Esophagus muscularis mucosa (tissue), 4 donors: ENCODE data around the gene RPL18A. TPM values are rescaled to one million over a fixed set of nuclear protein-coding genes. Genes with fewer than 3 reads are reported as not detected.

Source experiments
- DNase-seq: peaks from one replicate; pipeline ENCODE4 v3.0.0-alpha.2; 2017; ENCODE audit errors: extremely low spot score
- H3K27ac ChIP-seq, 4 donors: fragments of 200-600 bp; sonication (generic); replicated peaks in 1 of 4; 1 replicate in 3 of 4; 2 replicates in 1 of 4; pipeline ENCODE4 v1.5.1; 2016 to 2019; ENCODE audit warnings: mild to moderate bottlenecking in 1 of 4
- H3K27me3 ChIP-seq, 4 donors: fragments of 200-600 bp; sonication (generic); one replicate each; pipeline versions ENCODE4 v1.5.1 to v1.6.0; 2016 to 2019
- H3K36me3 ChIP-seq, 4 donors: fragments of 200-600 bp; sonication (generic); one replicate each; pipeline ENCODE4 v1.5.1; 2016 to 2019
- H3K4me1 ChIP-seq, 4 donors: fragments of 200-600 bp; sonication (generic); one replicate each; pipeline ENCODE4 v1.5.1; 2016 to 2019
- H3K4me3 ChIP-seq, 4 donors: fragments of 200-600 bp; sonication (generic); 1 replicate in 2 of 4; 2 replicates in 2 of 4; pipeline ENCODE4 v1.5.1; 2016 to 2019; ENCODE audit warnings: mild to moderate bottlenecking in 4 of 4, moderate library complexity in 1 of 4
- H3K9me3 ChIP-seq, 4 donors: fragments of 200-600 bp; sonication (generic); 1 replicate in 3 of 4; 2 replicates in 1 of 4; pipeline ENCODE4 v1.5.1; 2016 to 2019
- EP300 ChIP-seq: sonication (generic); formaldehyde crosslinking; IDR thresholded peaks from one replicate; pipeline ENCODE4 v1.6.1; 2017; ENCODE audit warnings: antibody characterized with exemption
- POLR2A ChIP-seq: fragments of 450-650 bp; IDR thresholded peaks from one replicate; pipeline ENCODE4 v1.6.1; 2017; ENCODE audit warnings: antibody characterized with exemption, moderate library complexity, mild to moderate bottlenecking, low read depth
- POLR2AphosphoS5 ChIP-seq, 2 donors: sonication (generic); formaldehyde crosslinking; IDR thresholded peaks; one replicate each; pipeline ENCODE4 v1.6.1; 2017; ENCODE audit warnings: antibody characterized with exemption in 2 of 2
- WGBS: methylation state at CpG from one replicate; pipeline ENCODE4 v1.1.5; 2018; 5-methylcytosine and 5-hydroxymethylcytosine counted together
- intact Hi-C: fragments of 100-400 bp; cut with DNase I; formaldehyde crosslinking; loops from one replicate; pipeline ENCODE4 v1.15.1; 2023
- total RNA-seq, 4 donors: library from RNA; depleted of rRNA; stranded (reverse); fragments of >200 nt; gene quantifications; one replicate each; pipeline versions ENCODE4 v1.1.0 to v1.2.1, GENCODE V29; 2016
- TF ChIP-seq, protein P1 (sequence below), 3 experiments: fragments of 200-600 bp in 2 of 3; fragments of 450-650 bp in 1 of 3; sonication (generic) in 2 of 3; IDR thresholded peaks; one replicate each; pipeline ENCODE4 v1.5.1; 2017 to 2019; ENCODE audit warnings: antibody characterized with exemption in 3 of 3, mild to moderate bottlenecking in 2 of 3, moderate library complexity in 1 of 3

The RPL18A gene
- total RNA-seq, 4 donors from 2014 or later: 1,042 to 1,624 (median 1,374) TPM

DNA sequence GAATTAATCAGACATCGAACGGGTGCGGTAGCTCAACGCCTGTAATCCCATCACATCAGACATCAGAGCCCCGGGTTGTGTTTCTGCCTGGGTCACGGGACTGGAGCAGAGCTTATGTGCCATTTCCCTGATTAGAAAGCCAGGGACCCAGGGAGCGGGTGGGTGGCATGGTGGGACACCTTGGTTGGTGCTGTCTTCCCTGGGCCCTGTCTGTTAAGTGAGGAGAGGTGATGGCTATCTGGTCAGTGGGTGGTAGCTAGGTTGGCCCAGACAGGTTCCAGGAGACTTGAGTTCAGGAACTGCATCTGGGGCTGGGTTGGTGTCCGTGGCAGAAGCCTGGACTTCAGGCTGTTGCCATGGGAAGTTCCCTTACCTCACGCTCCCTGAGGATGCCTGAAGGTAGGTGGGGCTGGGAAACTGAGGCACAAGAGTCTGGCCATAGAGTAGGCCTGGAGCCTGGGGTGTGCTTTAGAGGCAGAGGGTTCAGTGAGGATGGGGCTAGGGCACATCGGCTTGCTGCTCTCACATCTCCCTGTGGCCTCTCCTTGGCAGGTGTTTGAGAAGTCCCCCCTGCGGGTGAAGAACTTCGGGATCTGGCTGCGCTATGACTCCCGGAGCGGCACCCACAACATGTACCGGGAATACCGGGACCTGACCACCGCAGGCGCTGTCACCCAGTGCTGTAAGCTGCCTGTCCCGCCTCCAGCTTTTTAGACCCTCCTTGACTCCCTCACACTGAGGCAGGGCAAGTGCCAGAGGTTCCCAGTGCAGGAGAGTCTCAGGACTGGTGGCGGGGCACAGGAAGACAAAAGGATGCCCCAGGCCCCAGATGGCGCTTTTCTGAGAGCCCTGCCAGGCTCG, 2.1 kb downstream of the RPL18A start:
- WGBS: 74% methylated on average over 11 of the region's 23 CpGs
- Histone ChIP-seq H3K27me3 (no peaks in the 10 kb centered on the region), H3K27ac (peak overlapping the region in 1 of 4 donors; percentile 7), H3K36me3 (peaks cover 34 to 54% (median 51%) of the 10 kb centered on the region in 4 donors), H3K9me3 (no peaks in the 10 kb centered on the region), H3K4me1 (peaks cover 19 to 39% (median 26%) of the 10 kb centered on the region in 4 donors), H3K4me3 (peak overlapping the region in 3 of 4 donors; percentile 77 to 90 (median 82))
- no peak for DNase-seq
- TF ChIP-seq POLR2AphosphoS5 (IDR thresholded peaks at IDR 0.05) (no peak), POLR2A (no peak), EP300 (no peak)
- TF ChIP-seq, protein P1, sequence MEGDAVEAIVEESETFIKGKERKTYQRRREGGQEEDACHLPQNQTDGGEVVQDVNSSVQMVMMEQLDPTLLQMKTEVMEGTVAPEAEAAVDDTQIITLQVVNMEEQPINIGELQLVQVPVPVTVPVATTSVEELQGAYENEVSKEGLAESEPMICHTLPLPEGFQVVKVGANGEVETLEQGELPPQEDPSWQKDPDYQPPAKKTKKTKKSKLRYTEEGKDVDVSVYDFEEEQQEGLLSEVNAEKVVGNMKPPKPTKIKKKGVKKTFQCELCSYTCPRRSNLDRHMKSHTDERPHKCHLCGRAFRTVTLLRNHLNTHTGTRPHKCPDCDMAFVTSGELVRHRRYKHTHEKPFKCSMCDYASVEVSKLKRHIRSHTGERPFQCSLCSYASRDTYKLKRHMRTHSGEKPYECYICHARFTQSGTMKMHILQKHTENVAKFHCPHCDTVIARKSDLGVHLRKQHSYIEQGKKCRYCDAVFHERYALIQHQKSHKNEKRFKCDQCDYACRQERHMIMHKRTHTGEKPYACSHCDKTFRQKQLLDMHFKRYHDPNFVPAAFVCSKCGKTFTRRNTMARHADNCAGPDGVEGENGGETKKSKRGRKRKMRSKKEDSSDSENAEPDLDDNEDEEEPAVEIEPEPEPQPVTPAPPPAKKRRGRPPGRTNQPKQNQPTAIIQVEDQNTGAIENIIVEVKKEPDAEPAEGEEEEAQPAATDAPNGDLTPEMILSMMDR (IDR thresholded peaks at IDR 0.05): no peak
- intact Hi-C loops: no loop called here

DNA sequence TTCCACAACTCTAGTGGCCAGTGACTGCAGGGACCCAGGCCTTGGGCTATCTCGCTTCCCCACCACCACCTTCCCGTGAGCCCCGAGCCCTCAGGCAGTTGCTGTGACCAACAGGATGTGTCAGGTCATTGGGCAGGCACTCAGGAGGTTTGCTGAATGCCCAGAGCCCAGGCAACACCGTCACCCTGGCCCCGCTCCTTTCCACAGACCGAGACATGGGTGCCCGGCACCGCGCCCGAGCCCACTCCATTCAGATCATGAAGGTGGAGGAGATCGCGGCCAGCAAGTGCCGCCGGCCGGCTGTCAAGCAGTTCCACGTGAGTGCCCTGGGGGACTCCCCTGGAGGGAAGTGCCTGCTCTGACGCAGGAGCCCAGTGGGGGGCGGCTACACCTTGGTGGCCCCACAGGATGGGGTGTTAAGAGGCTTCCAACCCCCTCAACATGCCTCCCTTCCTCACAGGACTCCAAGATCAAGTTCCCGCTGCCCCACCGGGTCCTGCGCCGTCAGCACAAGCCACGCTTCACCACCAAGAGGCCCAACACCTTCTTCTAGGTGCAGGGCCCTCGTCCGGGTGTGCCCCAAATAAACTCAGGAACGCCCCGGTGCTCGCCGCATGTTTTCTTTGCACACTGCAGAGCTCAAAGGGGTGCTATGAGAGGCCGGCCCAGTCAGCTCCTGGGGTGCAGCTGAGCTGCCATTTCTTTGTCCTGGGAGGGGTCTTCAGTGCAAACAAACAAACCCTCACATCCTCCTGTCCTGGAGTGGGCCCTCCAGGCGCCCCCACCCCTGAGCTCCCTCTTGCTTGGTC, 3.2 kb downstream of the RPL18A start:
- Histone ChIP-seq H3K9me3 (no peaks in the 10 kb centered on the region), H3K27me3 (no peaks in the 10 kb centered on the region), H3K4me3 (no peak overlapping the region), H3K4me1 (peaks cover 19 to 39% (median 26%) of the 10 kb centered on the region in 4 donors), H3K36me3 (peaks cover 34 to 54% (median 51%) of the 10 kb centered on the region in 4 donors), H3K27ac (peak overlapping the region in 1 of 4 donors; percentile 36)
- DNase-seq: no peak
- intact Hi-C loops: no loop called here
- 83% methylated on average over 15 of the region's 31 CpGs for WGBS
- TF ChIP-seq EP300: no peak
- TF ChIP-seq, protein P1 (IDR thresholded peaks at IDR 0.05): no peak

DNA sequence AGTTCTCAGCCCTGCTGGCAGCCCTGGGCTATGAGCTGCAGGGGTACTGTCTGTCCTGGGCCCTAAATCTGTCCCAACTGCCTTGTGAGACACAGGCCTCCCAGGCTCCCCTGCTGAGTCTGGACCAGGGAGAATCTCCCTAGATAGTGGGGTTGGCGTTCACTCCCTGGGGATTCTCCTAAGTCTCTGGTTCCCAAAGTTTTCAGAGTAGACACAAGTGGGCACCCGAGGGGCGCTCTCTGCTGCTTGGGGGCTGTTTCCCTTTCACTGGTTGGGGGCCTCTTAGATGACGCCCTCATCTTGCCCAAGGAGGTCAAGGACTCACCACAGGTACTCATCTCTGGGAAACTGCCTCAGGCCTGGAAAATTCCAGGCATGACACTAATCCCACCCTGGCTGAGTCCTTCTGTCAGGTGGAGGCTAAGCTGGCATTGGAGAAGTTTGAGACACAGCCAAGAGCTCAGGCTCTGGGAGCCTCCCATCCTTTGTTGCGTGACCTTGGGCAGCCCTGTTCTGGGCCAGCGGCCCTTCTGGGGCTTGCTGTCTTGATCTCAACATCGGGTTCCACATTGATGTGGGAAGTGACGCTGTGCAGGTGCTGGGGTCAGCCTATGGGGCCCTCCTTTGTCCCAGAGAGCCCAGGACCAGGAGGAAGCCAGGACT, 3.9 kb downstream of the RPL18A start:
- TF ChIP-seq POLR2AphosphoS5 (IDR thresholded peaks at IDR 0.05) (no peak), EP300 (no peak), POLR2A (no peak)
- peak overlapping the region in 1 of 4 donors; percentile 36 for H3K27ac ChIP-seq
- H3K4me1 ChIP-seq: peaks cover 19 to 39% (median 26%) of the 10 kb centered on the region in 4 donors
- no peak for DNase-seq
- no peaks in the 10 kb centered on the region for H3K9me3 ChIP-seq
- H3K4me3 ChIP-seq: no peak overlapping the region
- no peaks in the 10 kb centered on the region for H3K27me3 ChIP-seq
- peaks cover 34 to 54% (median 51%) of the 10 kb centered on the region in 4 donors for H3K36me3 ChIP-seq
- intact Hi-C loops: loop anchor here (2.0 kb wide), 1 partner anchor 67 kb away; no protein-coding TSS in a partner anchor
- 82% methylated on average over 4 of the region's 8 CpGs for WGBS

DNA sequence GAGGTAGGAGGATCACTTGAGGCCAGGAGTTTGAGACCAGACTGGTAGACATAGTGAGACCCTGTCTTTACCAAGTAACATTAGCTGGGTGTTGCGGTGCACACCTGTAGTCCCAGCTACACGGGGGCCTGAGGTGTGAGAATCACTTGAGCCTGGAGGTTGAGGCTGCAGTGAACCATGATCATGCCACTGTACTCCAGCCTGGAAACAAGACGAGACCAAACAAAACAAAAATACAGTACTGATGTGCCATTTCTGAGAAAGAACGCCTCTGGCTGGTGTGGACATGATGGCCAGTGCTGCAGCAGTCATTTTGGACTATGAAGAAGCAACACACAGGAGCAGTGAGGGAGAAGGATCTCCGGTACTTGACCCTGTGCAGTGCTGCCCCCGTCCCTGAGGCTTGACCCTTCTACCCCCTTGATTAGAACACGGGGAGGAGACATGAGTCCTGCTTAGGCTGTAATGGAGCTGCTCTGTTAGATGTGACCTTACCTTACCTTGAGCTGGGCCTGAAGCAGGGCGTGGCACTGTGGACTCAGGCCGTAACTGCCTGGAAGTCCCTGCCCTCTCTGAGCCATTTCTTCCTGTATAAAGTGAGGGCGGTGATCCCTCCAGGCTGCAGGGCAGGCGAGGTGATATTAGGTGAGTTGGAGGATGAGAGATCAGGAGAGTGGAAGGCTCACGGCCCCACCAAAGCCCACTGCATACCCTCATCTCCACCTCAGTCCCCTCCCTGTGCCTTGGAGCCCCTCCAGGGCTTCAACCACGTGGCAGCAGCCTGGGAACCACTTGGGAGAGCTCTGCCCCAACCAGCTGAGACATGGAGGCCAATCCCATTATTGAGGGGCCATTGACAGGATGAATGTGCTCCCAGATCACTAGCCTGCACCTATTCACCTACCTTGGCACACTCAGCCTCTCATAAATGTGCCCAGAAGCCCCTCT, 5.9 kb downstream of the RPL18A start:
- 70% methylated on average over 13 of the region's 13 CpGs for WGBS
- no peak for DNase-seq
- intact Hi-C loops: loop anchor here (2.0 kb wide), 1 partner anchor 65 kb away; no protein-coding TSS in a partner anchor
- Histone ChIP-seq H3K4me3 (no peak overlapping the region), H3K36me3 (peaks cover 34 to 54% (median 51%) of the 10 kb centered on the region in 4 donors), H3K27ac (no peak overlapping the region), H3K9me3 (no peaks in the 10 kb centered on the region), H3K4me1 (peaks cover 13 to 29% (median 17%) of the 10 kb centered on the region in 4 donors), H3K27me3 (peaks cover 0 to 13% (median 4%) of the 10 kb centered on the region in 4 donors)
- TF ChIP-seq POLR2AphosphoS5 (IDR thresholded peaks at IDR 0.05) (no peak), EP300 (no peak), POLR2A (no peak)
- TF ChIP-seq, protein P1 (IDR thresholded peaks at IDR 0.05): no peak
